Sigmoid colon (tissue), 4 donors: ENCODE measurements around the gene HNRNPLL.

Source experiments
- CTCF ChIP-seq, 4 experiments: fragments of 450-650 bp in 3 of 4; fragments of 200-600 bp in 1 of 4; IDR thresholded peaks; one replicate each; pipeline ENCODE4 v1.5.1; 2016 to 2019; ENCODE audit warnings: antibody characterized with exemption in 4 of 4, mild to moderate bottlenecking in 3 of 4, moderate library complexity in 2 of 4
- EP300 ChIP-seq, 4 donors: sonication (generic); formaldehyde crosslinking; IDR thresholded peaks; one replicate each; pipeline ENCODE4 v1.6.1; 2017; ENCODE audit warnings: antibody characterized with exemption in 4 of 4
- POLR2A ChIP-seq, 2 donors: fragments of 450-650 bp; IDR thresholded peaks; one replicate each; pipeline ENCODE4 v1.6.1; 2016; ENCODE audit warnings: antibody characterized with exemption in 2 of 2, mild to moderate bottlenecking in 2 of 2, moderate library complexity in 2 of 2
- POLR2AphosphoS5 ChIP-seq, 4 donors: sonication (generic); formaldehyde crosslinking; IDR thresholded peaks; one replicate each; pipeline ENCODE4 v1.6.1; 2017; ENCODE audit warnings: antibody characterized with exemption in 4 of 4

GRCh38 chr2:38622210-38622609 is 19.5 kb upstream of the HNRNPLL start:
- TF ChIP-seq CTCF (IDR thresholded peaks at IDR 0.05) (no peak), POLR2A (IDR thresholded peaks at IDR 0.05) (no peak), EP300 (IDR thresholded peaks at IDR 0.05) (no peak), POLR2AphosphoS5 (IDR thresholded peaks at IDR 0.05) (no peak)
